B cell (primary cell): ENCODE results near the gene SLC35E3. TPM values are rescaled to one million over a fixed set of nuclear protein-coding genes. Genes with fewer than 3 reads are reported as not detected.
"Not testable (repeated sequence)": the region's sequence is repeated elsewhere in the genome, so short reads cannot be mapped to it uniquely, and the experiment has no call there.

ENCODE experiments used
- ATAC-seq: fragments of 200-7000 bp; cut with Tn5 transposase; one replicate; pipeline ENCODE4 v1.10.0; 2021; ENCODE audit warnings: low read depth, mild to moderate bottlenecking, moderate number of reproducible peaks, moderate library complexity
- CTCF ChIA-PET: fragments of 350-600 bp; sonication (Branson Sonifier 250); formaldehyde crosslinking; loops from one replicate; lab custom pipeline; 2021; ENCODE audit warnings: antibody characterized with exemption, inconsistent platforms; lab: Charles Lee
- POLR2A ChIA-PET: fragments of 350-600 bp; sonication (Branson Sonifier 250); formaldehyde crosslinking; loops from one replicate; lab custom pipeline; 2021; ENCODE audit warnings: antibody characterized with exemption; lab: Charles Lee
- DNase-seq: peaks from one replicate; pipeline ENCODE4 v3.0.0; 2013
- H2AFZ ChIP-seq: 2 replicates; pipeline ENCODE4 v1.6.1; 2012; ENCODE audit warnings: mild to moderate bottlenecking, low read depth, low read length; ENCODE audit not compliant: insufficient read depth, poor library complexity, severe bottlenecking
- H3K27ac ChIP-seq, 2 donors: 1 replicate in 1 of 2; 2 replicates in 1 of 2; pipeline ENCODE4 v1.5.1; 2012 to 2013; ENCODE audit warnings: low read length in 2 of 2, mild to moderate bottlenecking in 2 of 2, moderate library complexity in 1 of 2
- H3K27me3 ChIP-seq, 4 experiments: fragments of 200-600 bp in 1 of 4; sonication (generic) in 1 of 4; replicated peaks in 1 of 4; 1 replicate in 2 of 4; 2 replicates in 2 of 4; pipeline versions ENCODE4 v1.6.1 to v1.7.0; 2013 to 2016; ENCODE audit warnings: low read length in 3 of 4, mild to moderate bottlenecking in 2 of 4, mixed read lengths in 1 of 4, moderate library complexity in 1 of 4; ENCODE audit not compliant: insufficient read depth in 4 of 4, control insufficient read depth in 3 of 4; ENCODE audit errors: control extremely low read depth in 1 of 4
- H3K36me3 ChIP-seq, 2 experiments: replicated peaks in 1 of 2; 1 replicate in 1 of 2; 2 replicates in 1 of 2; pipeline versions ENCODE4 v1.6.1 to v1.7.1; 2013; ENCODE audit warnings: low read length in 1 of 2; ENCODE audit not compliant: insufficient read depth in 2 of 2, control insufficient read depth in 1 of 2; ENCODE audit errors: control extremely low read depth in 1 of 2, extremely low read depth in 1 of 2
- H3K4me1 ChIP-seq, 2 donors: fragments of 200-600 bp in 1 of 2; sonication (generic) in 1 of 2; 1 replicate in 1 of 2; 2 replicates in 1 of 2; pipeline versions ENCODE4 v1.5.1 to v1.6.1; 2013 to 2017; ENCODE audit warnings: low read length in 2 of 2; ENCODE audit not compliant: control insufficient read depth in 2 of 2, insufficient read depth in 2 of 2
- H3K4me2 ChIP-seq: replicated peaks from 2 replicates; pipeline ENCODE3; 2012; ENCODE audit warnings: mild to moderate bottlenecking, low read depth, low read length; ENCODE audit not compliant: poor library complexity, severe bottlenecking
- H3K4me3 ChIP-seq, 5 experiments: fragments of 200-600 bp in 1 of 5; sonication (generic) in 1 of 5; 1 replicate in 3 of 5; 2 replicates in 2 of 5; pipeline versions ENCODE4 v1.5.1 to v1.7.0; 2011 to 2016; ENCODE audit warnings: low read length in 4 of 5, mild to moderate bottlenecking in 4 of 5, low read depth in 2 of 5, control low read depth in 1 of 5, moderate library complexity in 1 of 5; ENCODE audit not compliant: insufficient read depth in 1 of 5; ENCODE audit errors: control extremely low read depth in 1 of 5, extremely low read depth in 1 of 5
- H3K79me2 ChIP-seq: fragments of 200-600 bp; sonication (generic); one replicate; pipeline ENCODE4 v1.6.0; 2016; ENCODE audit warnings: low read length; ENCODE audit not compliant: control insufficient read depth, insufficient read depth
- H3K9ac ChIP-seq: fragments of 200-600 bp; sonication (generic); 2 replicates; pipeline ENCODE4 v1.6.1; 2017; ENCODE audit warnings: mild to moderate bottlenecking, low read length, moderate library complexity
- H3K9me3 ChIP-seq, 3 donors: one replicate each; pipeline versions ENCODE4 v1.6.1 to v1.7.1; 2013; ENCODE audit warnings: low read length in 2 of 3; ENCODE audit not compliant: control insufficient read depth in 2 of 3, insufficient read depth in 1 of 3; ENCODE audit errors: control extremely low read depth in 1 of 3
- H4K20me1 ChIP-seq: 2 replicates; pipeline ENCODE4 v1.6.0; 2012; ENCODE audit warnings: mild to moderate bottlenecking, low read length; ENCODE audit not compliant: insufficient read depth, control insufficient read depth, poor library complexity, severe bottlenecking
- H3K27ac Mint-ChIP-seq: one replicate; pipeline ENCODE4 v1.8.0; 2021; ENCODE audit warnings: mixed read lengths
- H3K27me3 Mint-ChIP-seq: one replicate; pipeline ENCODE4 v1.8.0; 2021; ENCODE audit warnings: mixed read lengths
- H3K4me1 Mint-ChIP-seq: one replicate; pipeline ENCODE4 v1.8.0; 2021; ENCODE audit warnings: mixed read lengths
- H3K4me3 Mint-ChIP-seq: one replicate; pipeline ENCODE4 v1.8.0; 2021; ENCODE audit warnings: mixed read lengths
- H3K9me3 Mint-ChIP-seq: one replicate; pipeline ENCODE4 v1.8.0; 2022; ENCODE audit warnings: mixed read lengths; ENCODE audit not compliant: insufficient read depth
- EZH2 ChIP-seq: IDR thresholded peaks from 2 replicates; pipeline ENCODE4 v1.6.1; 2012; ENCODE audit warnings: borderline replicate concordance, low read depth, mild to moderate bottlenecking, moderate library complexity, low read length; ENCODE audit not compliant: insufficient read depth, poor library complexity, severe bottlenecking
- WGBS: methylation state at CpG from one replicate; pipeline ENCODE4 v1.1.5; 2013; ENCODE audit warnings: missing lambda C conversion rate; ENCODE audit not compliant: insufficient coverage; 5-methylcytosine and 5-hydroxymethylcytosine counted together
- intact Hi-C: fragments of 100-400 bp; cut with micrococcal nuclease; formaldehyde crosslinking; loops from one replicate; pipeline ENCODE4 v1.10.0; 2022
- polyA plus RNA-seq: library from polyadenylated mRNA; depleted of rRNA; stranded (reverse); fragments of >200 nt; gene quantifications from 2 replicates; pipeline ENCODE4 v1.2.3, GENCODE V29; 2012
- total RNA-seq, 2 donors: library from RNA; stranded (reverse); fragments of 120-200 nt in 1 of 2; gene quantifications; 1 replicate in 1 of 2; 2 replicates in 1 of 2; pipeline versions ENCODE4 v1.2.3 to v1.2.4, GENCODE V29; 2013 to 2022
- TF ChIP-seq, protein P1 (sequence below): fragments of 200-600 bp; IDR thresholded peaks from one replicate; pipeline ENCODE4 v1.8.0; 2022; ENCODE audit warnings: antibody characterized with exemption, mild to moderate bottlenecking

SLC35E3 gene
- total and polyA plus RNA-seq, 2 donors (not counting 1 experiment from before 2014, with no cell fraction given): 7.0 to 15.1 TPM

DNA sequence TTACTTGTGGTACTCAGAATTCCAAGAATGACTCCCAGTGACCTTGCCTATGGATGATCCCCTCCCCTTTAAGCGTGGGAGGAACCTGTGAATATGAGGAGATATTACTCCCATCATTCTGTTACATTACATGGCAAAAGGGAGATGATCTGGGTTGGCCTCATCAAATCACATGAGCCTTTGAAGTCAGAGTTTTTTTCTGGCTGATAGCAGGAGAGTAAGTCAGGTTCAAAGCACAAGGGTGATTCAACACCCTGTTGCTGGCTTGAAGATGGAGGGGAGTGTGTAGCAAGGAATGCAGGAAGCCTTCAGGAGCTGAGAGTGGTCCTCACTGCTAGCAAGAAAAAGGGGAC lies 52.9 kb downstream of the SLC35E3 start:
- Mint-ChIP-seq H3K27me3 (no peaks in the 10 kb centered on the region), H3K27ac (no peak overlapping the region), H3K9me3 (no peaks in the 10 kb centered on the region), H3K4me3 (no peak overlapping the region), H3K4me1 (peaks cover 2% of the 10 kb centered on the region)
- Histone ChIP-seq H3K4me2 (no peak overlapping the region), H3K4me3 (no peak overlapping the region), H2AFZ (no peak overlapping the region), H3K9ac (no peak overlapping the region), H3K4me1 (no peaks in the 10 kb centered on the region), H3K27ac (no peak overlapping the region), H3K79me2 (no peaks in the 10 kb centered on the region), H3K9me3 (no peaks in the 10 kb centered on the region), H3K36me3 (no peaks in the 10 kb centered on the region), H3K27me3 (no peaks in the 10 kb centered on the region), H4K20me1 (no peaks in the 10 kb centered on the region)
- no peak for ATAC-seq
- CTCF ChIA-PET: no interaction called here
- no CpG with 5 or more reads among the region's 1 CpG for WGBS
- intact Hi-C loops: no loop called here
- POLR2A ChIA-PET: no interaction called here
- DNase-seq: no peak
- TF ChIP-seq EZH2: no peak
- TF ChIP-seq, protein P1, sequence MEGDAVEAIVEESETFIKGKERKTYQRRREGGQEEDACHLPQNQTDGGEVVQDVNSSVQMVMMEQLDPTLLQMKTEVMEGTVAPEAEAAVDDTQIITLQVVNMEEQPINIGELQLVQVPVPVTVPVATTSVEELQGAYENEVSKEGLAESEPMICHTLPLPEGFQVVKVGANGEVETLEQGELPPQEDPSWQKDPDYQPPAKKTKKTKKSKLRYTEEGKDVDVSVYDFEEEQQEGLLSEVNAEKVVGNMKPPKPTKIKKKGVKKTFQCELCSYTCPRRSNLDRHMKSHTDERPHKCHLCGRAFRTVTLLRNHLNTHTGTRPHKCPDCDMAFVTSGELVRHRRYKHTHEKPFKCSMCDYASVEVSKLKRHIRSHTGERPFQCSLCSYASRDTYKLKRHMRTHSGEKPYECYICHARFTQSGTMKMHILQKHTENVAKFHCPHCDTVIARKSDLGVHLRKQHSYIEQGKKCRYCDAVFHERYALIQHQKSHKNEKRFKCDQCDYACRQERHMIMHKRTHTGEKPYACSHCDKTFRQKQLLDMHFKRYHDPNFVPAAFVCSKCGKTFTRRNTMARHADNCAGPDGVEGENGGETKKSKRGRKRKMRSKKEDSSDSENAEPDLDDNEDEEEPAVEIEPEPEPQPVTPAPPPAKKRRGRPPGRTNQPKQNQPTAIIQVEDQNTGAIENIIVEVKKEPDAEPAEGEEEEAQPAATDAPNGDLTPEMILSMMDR: no peak

DNA sequence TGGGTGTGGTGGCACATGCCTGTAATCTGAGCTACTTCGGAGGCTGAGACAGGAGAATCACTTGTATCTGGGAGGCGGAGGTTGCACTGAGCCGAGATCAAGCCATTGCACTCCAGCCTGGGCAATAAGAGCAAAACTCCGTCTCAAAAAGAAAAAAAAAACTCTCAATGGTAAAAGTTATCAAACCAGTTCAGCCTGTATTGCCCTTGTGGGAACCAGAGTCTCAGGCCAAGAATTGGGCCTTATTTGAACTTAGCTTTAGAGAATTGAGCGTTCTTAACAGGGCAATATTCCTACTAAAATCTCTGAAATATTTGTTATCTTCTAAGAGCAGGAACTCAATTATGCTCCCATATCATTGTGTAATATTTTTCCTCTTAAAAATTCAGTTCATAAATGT lies 54.3 kb downstream of the SLC35E3 start:
- H4K20me1 ChIP-seq: no peaks in the 10 kb centered on the region
- no peaks in the 10 kb centered on the region for H3K27me3 Mint-ChIP-seq
- TF ChIP-seq EZH2: no peak
- TF ChIP-seq, protein P1: no peak
- no peaks in the 10 kb centered on the region for H3K36me3 ChIP-seq
- H3K27ac Mint-ChIP-seq: no peak overlapping the region
- no peaks in the 10 kb centered on the region for H3K79me2 ChIP-seq
- no peak overlapping the region for H3K4me3 Mint-ChIP-seq
- no peak overlapping the region for H3K9ac ChIP-seq
- no peak overlapping the region for H3K4me3 ChIP-seq
- no peaks in the 10 kb centered on the region for H3K9me3 Mint-ChIP-seq
- intact Hi-C loops: loop anchor here (10.0 kb wide), 1 partner anchor 575 kb away; the partner anchor contains the start of gene IL26
- no peak for ATAC-seq
- H3K4me2 ChIP-seq: no peak overlapping the region
- H3K27ac ChIP-seq: no peak overlapping the region
- H3K27me3 ChIP-seq: no peaks in the 10 kb centered on the region
- H3K4me1 ChIP-seq: no peaks in the 10 kb centered on the region
- ChIA-PET CTCF (interaction anchor here (0.8 to 1.2 kb wide), 2 partner anchors 8 to 30 kb away, joined by 3 to 4 read pairs; partner anchors contain the start of gene MDM2), POLR2A (no interaction called here)
- DNase-seq: no peak
- WGBS: 100% methylated on average over 3 of the region's 5 CpGs
- H3K4me1 Mint-ChIP-seq: peaks cover 2% of the 10 kb centered on the region
- no peak overlapping the region for H2AFZ ChIP-seq
- H3K9me3 ChIP-seq: no peaks in the 10 kb centered on the region

DNA sequence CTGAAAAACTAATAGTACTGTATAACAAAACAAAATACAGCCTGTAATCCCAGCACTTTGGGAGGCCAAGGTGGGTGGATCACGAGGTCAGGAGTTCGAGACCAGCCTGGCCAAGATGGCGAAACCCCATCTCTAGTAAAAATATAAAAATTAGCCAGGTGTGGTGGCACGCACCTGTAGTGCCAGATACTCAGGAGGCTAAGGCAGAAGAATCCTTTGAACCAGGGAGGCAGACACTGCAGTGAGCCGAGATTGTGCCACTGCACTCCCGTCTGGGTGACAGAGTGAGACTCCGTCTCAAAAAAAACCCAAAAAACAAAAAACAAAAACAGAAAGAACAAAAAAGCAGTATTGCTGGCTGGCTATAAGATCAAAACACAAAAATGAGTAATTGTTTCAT lies 55.1 kb downstream of the SLC35E3 start:
- H4K20me1 ChIP-seq, CTCF ChIA-PET, H3K79me2 ChIP-seq, H3K4me1 ChIP-seq, H3K27me3 ChIP-seq, H3K9me3 ChIP-seq, H3K27me3 Mint-ChIP-seq, H3K4me3 Mint-ChIP-seq, H2AFZ ChIP-seq, DNase-seq, H3K27ac ChIP-seq, H3K4me2 ChIP-seq, H3K4me1 Mint-ChIP-seq, H3K9me3 Mint-ChIP-seq, H3K4me3 ChIP-seq, ATAC-seq, H3K9ac ChIP-seq, H3K36me3 ChIP-seq, H3K27ac Mint-ChIP-seq: not testable (repeated sequence)
- WGBS: 100% methylated on average over 1 of the region's 7 CpGs
- intact Hi-C loops: loop anchor here (10.0 kb wide), 1 partner anchor 576 kb away; the partner anchor contains the start of gene IL26
- POLR2A ChIA-PET: interaction anchor here (0.5 kb wide), 1 partner anchor 556 kb away, joined by 4 read pairs; no protein-coding TSS in a partner anchor
